NOMO-1 (cell line): ENCODE measurements around the gene SDF4.

Source experiments
- DNase-seq, 2 experiments: peaks; one replicate each; lab custom pipeline; 2025; ENCODE audit not compliant: unreplicated experiment in 2 of 2; lab: John Stamatoyannopoulos, UW

Gene SDF4

GRCh38 chr1:1215080-1215676 lies 16.6 kb downstream of the SDF4 start:
- DNase-seq = no peak

GRCh38 chr1:1213345-1214265 lies 18.2 kb downstream of the SDF4 start, which contains the start of gene TNFRSF4:
TNFRSF4 (minus strand) TSS chr1:1214153; CDS start chr1:1214127, 26 bp downstream.
- DNase-seq = no peak

- DNase-seq = no peak
Observed at GRCh38 chr1:1212780-1213344, 18.9 kb downstream of the SDF4 start.

GRCh38 chr1:1211541-1212441 lies 20.0 kb downstream of the SDF4 start:
- no peak for DNase-seq

GRCh38 chr1:1210726-1211540 lies 20.9 kb downstream of the SDF4 start:
- DNase-seq = no peak

- peak in 1 of 2 experiments; percentile 27 for DNase-seq
Observed at GRCh38 chr1:1208713-1209433, 22.9 kb downstream of the SDF4 start.

GRCh38 chr1:1207571-1207892 lies 24.3 kb downstream of the SDF4 start:
- DNase-seq = no peak

GRCh38 chr1:1206966-1207531 lies 24.8 kb downstream of the SDF4 start:
- DNase-seq = no peak

GRCh38 chr1:1206376-1206965 lies 25.3 kb downstream of the SDF4 start, which contains the start of gene TNFRSF18:
TNFRSF18 (minus strand) TSS chr1:1206592; CDS start chr1:1206571, 21 bp downstream.
- no peak for DNase-seq

- DNase-seq = no peak
Observed at GRCh38 chr1:1205769-1206375, 25.9 kb downstream of the SDF4 start.

GRCh38 chr1:1204998-1205768 lies 26.6 kb downstream of the SDF4 start:
- no peak for DNase-seq

- no peak for DNase-seq
Observed at GRCh38 chr1:1204425-1204920, 27.3 kb downstream of the SDF4 start.

GRCh38 chr1:1203561-1204424 lies 28.0 kb downstream of the SDF4 start:
- no peak for DNase-seq

GRCh38 chr1:1202831-1203560 lies 28.8 kb downstream of the SDF4 start:
- DNase-seq = no peak
